Epithelial cell of proximal tubule (primary cell): ENCODE data around the gene SETBP1. TPM values are rescaled to one million over a fixed set of nuclear protein-coding genes. Genes with fewer than 3 reads are reported as not detected.

ENCODE experiments used
- DNase-seq: peaks from one replicate; pipeline ENCODE4 v3.0.0-alpha.2; 2011; ENCODE audit warnings: low read depth
- H3K4me3 ChIP-seq: 2 replicates; pipeline ENCODE4 v1.5.1; 2011; ENCODE audit warnings: low read depth, mild to moderate bottlenecking, low read length
- CTCF ChIP-seq: conservative IDR thresholded peaks from 2 replicates; pipeline ENCODE4 v1.5.1; 2012; ENCODE audit warnings: low read depth, mild to moderate bottlenecking, low read length
- total RNA-seq: library from RNA; depleted of rRNA; stranded (reverse); fragments of >200 nt; gene quantifications from 2 replicates; pipeline ENCODE4 v1.2.3, GENCODE V29; 2015

SETBP1 gene
- total RNA-seq, 1 donor from 2014 or later = 2.4 TPM

GRCh38 chr18:45055811-45056210 is 375.1 kb downstream of the SETBP1 start:
- no peak for DNase-seq
- H3K4me3 ChIP-seq = no peak overlapping the region
- no peak for TF ChIP-seq CTCF

- H3K4me3 ChIP-seq = no peak overlapping the region
- no peak for TF ChIP-seq CTCF
- no peak for DNase-seq
Observed at GRCh38 chr18:45056926-45057325, 376.2 kb downstream of the SETBP1 start.

GRCh38 chr18:45057955-45058600 is 377.4 kb downstream of the SETBP1 start:
- DNase-seq = no peak
- H3K4me3 ChIP-seq = no peak overlapping the region
- TF ChIP-seq CTCF = no peak

- no peak overlapping the region for H3K4me3 ChIP-seq
Observed at GRCh38 chr18:45059695-45060094, 379.0 kb downstream of the SETBP1 start.

GRCh38 chr18:45060102-45060501 is 379.4 kb downstream of the SETBP1 start:
- H3K4me3 ChIP-seq = no peak overlapping the region
- DNase-seq = no peak
- TF ChIP-seq CTCF = no peak

More at GRCh38 chr18:45059695-45060094, 379.0 kb downstream of the SETBP1 start:
- TF ChIP-seq CTCF = no peak
- peak; percentile 42 for DNase-seq

- no peak overlapping the region for H3K4me3 ChIP-seq
- TF ChIP-seq CTCF = no peak
- DNase-seq = no peak
Observed at GRCh38 chr18:45061359-45061758, 380.7 kb downstream of the SETBP1 start.
